Hematopoietic multipotent progenitor cell treated with erythropoietin and hydrocortisone succinate and interleukin-3 and kit ligand, for 4 days (in vitro differentiated cells): ENCODE data around the gene GRID1.

Experiments
- DNase-seq: peaks from one replicate; pipeline ENCODE4 v3.0.0-alpha.2; 2015

The GRID1 gene

GRCh38 chr10:86312701-86313270, 53.8 kb downstream of the GRID1 start:
- no peak for DNase-seq

GRCh38 chr10:86311906-86312305, 54.7 kb downstream of the GRID1 start:
- no peak for DNase-seq

- peak; percentile 8 for DNase-seq
Observed at GRCh38 chr10:86311190-86311589, 55.4 kb downstream of the GRID1 start.

- DNase-seq: no peak
Observed at GRCh38 chr10:86310702-86311101, 55.9 kb downstream of the GRID1 start.

- DNase-seq: no peak
Observed at GRCh38 chr10:86310291-86310690, 56.3 kb downstream of the GRID1 start.

GRCh38 chr10:86308056-86308455, 58.5 kb downstream of the GRID1 start:
- no peak for DNase-seq

- peak; percentile 58 for DNase-seq
Observed at GRCh38 chr10:86306628-86307278, 59.8 kb downstream of the GRID1 start.

GRCh38 chr10:86305521-86305920, 61.1 kb downstream of the GRID1 start:
- no peak for DNase-seq

- DNase-seq: no peak
Observed at GRCh38 chr10:86304436-86304835, 62.2 kb downstream of the GRID1 start.

GRCh38 chr10:86303626-86304025, 63.0 kb downstream of the GRID1 start:
- no peak for DNase-seq

GRCh38 chr10:86301971-86302370, 64.6 kb downstream of the GRID1 start:
- no peak for DNase-seq

GRCh38 chr10:86300931-86301830, 65.4 kb downstream of the GRID1 start:
- no peak for DNase-seq

- DNase-seq: no peak
Observed at GRCh38 chr10:86300399-86300925, 66.1 kb downstream of the GRID1 start.

- DNase-seq: no peak
Observed at GRCh38 chr10:86299562-86299961, 67.0 kb downstream of the GRID1 start.

GRCh38 chr10:86298501-86299001, 68.0 kb downstream of the GRID1 start:
- no peak for DNase-seq

GRCh38 chr10:86295791-86296190, 70.8 kb downstream of the GRID1 start:
- no peak for DNase-seq

- DNase-seq: no peak
Observed at GRCh38 chr10:86295351-86295750, 71.2 kb downstream of the GRID1 start.

GRCh38 chr10:86294346-86295265, 72.0 kb downstream of the GRID1 start:
- no peak for DNase-seq

GRCh38 chr10:86293396-86293791, 73.2 kb downstream of the GRID1 start:
- DNase-seq: no peak

GRCh38 chr10:86292462-86293395, 73.9 kb downstream of the GRID1 start:
- no peak for DNase-seq
